ENCODE data around the gene IFIT5. TPM values are rescaled to one million over a fixed set of nuclear protein-coding genes. Genes with fewer than 3 reads are reported as not detected.

Gene IFIT5, protein sequence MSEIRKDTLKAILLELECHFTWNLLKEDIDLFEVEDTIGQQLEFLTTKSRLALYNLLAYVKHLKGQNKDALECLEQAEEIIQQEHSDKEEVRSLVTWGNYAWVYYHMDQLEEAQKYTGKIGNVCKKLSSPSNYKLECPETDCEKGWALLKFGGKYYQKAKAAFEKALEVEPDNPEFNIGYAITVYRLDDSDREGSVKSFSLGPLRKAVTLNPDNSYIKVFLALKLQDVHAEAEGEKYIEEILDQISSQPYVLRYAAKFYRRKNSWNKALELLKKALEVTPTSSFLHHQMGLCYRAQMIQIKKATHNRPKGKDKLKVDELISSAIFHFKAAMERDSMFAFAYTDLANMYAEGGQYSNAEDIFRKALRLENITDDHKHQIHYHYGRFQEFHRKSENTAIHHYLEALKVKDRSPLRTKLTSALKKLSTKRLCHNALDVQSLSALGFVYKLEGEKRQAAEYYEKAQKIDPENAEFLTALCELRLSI
- total RNA-seq (12.2 TPM), polyA plus RNA-seq (ENCODE audit: insufficient read depth in 1 of 8, insufficient read length in 8 of 8, low replicate concordance in 1 of 8) (10 to 100 TPM in 5 of 8 donors, 1 to 10 TPM in 3; 7.7 to 13.7 (median 10.5) TPM)
- long read RNA-seq, donor 1, full-length matches to known transcripts: 4 of 4 reads
- long read RNA-seq, donor 1, partial matches to known transcripts: 0 of 4 reads
- long read RNA-seq, donor 1, other reads (novel, unspliced or antisense): 0 of 4 reads
- long read RNA-seq, donor 2, full-length matches to known transcripts: 2 of 2 reads
- long read RNA-seq, donor 2, partial matches to known transcripts: 0 of 2 reads
- long read RNA-seq, donor 2, other reads (novel, unspliced or antisense): 0 of 2 reads
- long read RNA-seq, donor 3, full-length matches to known transcripts: 8 of 8 reads
- long read RNA-seq, donor 3, partial matches to known transcripts: 0 of 8 reads
- long read RNA-seq, donor 3, other reads (novel, unspliced or antisense): 0 of 8 reads
- long read RNA-seq, donor 4, full-length matches to known transcripts: 2 of 2 reads
- long read RNA-seq, donor 4, partial matches to known transcripts: 0 of 2 reads
- long read RNA-seq, donor 4, other reads (novel, unspliced or antisense): 0 of 2 reads
- long read RNA-seq, donor 5, full-length matches to known transcripts: 13 of 13 reads
- long read RNA-seq, donor 5, partial matches to known transcripts: 0 of 13 reads
- long read RNA-seq, donor 5, other reads (novel, unspliced or antisense): 0 of 13 reads
- long read RNA-seq, donor 6, full-length matches to known transcripts: 12 of 12 reads
- long read RNA-seq, donor 6, partial matches to known transcripts: 0 of 12 reads
- long read RNA-seq, donor 6, other reads (novel, unspliced or antisense): 0 of 12 reads
- long read RNA-seq, donor 7, full-length matches to known transcripts: 5 of 5 reads
- long read RNA-seq, donor 7, partial matches to known transcripts: 0 of 5 reads
- long read RNA-seq, donor 7, other reads (novel, unspliced or antisense): 0 of 5 reads
- long read RNA-seq, donor 8, full-length matches to known transcripts: 5 of 5 reads
- long read RNA-seq, donor 8, partial matches to known transcripts: 0 of 5 reads
- long read RNA-seq, donor 8, other reads (novel, unspliced or antisense): 0 of 5 reads
- long read RNA-seq, donor 9, full-length matches to known transcripts: 8 of 8 reads
- long read RNA-seq, donor 9, partial matches to known transcripts: 0 of 8 reads
- long read RNA-seq, donor 9, other reads (novel, unspliced or antisense): 0 of 8 reads
- long read RNA-seq, donor 10, full-length matches to known transcripts: 5 of 5 reads
- long read RNA-seq, donor 10, partial matches to known transcripts: 0 of 5 reads
- long read RNA-seq, donor 10, other reads (novel, unspliced or antisense): 0 of 5 reads
- long read RNA-seq, donor 11, full-length matches to known transcripts: 4 of 4 reads
- long read RNA-seq, donor 11, partial matches to known transcripts: 0 of 4 reads
- long read RNA-seq, donor 11, other reads (novel, unspliced or antisense): 0 of 4 reads

DNA sequence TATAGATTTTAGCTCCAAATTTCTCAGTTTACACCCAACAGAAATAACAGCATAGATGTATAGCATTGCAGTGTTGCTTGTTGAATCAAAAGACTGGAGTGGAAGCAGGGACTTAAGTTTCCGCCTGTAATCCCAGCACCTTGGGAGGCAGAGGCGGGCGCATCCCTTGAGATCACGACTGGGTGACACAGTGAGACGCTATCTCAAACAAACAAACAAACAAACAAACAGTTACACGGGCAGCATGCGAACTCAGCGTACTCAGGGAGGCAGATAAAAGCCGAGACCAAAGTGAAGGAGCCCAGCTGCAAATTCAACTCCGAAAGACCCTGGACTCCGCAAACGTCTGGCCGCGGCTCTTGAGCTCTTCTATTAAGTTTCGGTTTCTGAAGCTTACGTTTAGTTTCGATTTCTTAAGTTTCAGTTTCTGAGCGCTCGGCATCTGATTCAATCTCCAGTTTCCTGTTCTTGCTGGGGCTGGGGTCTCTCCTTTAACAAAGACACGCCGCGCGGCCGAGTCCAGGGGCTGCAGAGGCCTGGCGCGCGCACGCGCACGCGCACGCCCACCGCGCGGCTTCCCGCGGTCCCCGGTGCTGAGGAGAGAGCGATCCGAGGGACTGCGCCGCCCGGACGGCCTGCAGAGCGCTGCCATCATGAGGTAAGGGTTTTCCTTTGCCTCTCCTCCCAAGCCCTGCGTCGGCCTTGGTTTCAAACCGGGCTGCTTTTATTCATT, at the start of gene IFIT5:
TSS of gene IFIT5 (plus strand) at position 423 of the 733 bp plus-strand sequence. CDS start at position 654, 231 bp downstream.
- WGBS (ENCODE audit: insufficient coverage): 0% methylated on average over 41 of the region's 48 CpGs
- peak; percentile 91 for DNase-seq
- H3K27ac ChIP-seq (ENCODE audit: low read length): peak within 1 kb of the TSS; percentile 99

GRCh38 chr10:89367529-89367928, 46.8 kb upstream of the IFIT5 start:
- H3K36me3 ChIP-seq (ENCODE audit: control insufficient read depth, insufficient read depth, low read length): no peaks in the 10 kb centered on the region
- H3K4me1 ChIP-seq (ENCODE audit: control insufficient read depth, insufficient read depth, low read length): peaks cover 28% of the 10 kb centered on the region
- no peaks in the 10 kb centered on the region for H3K27me3 ChIP-seq (ENCODE audit: control insufficient read depth, insufficient read depth, low read length)
- H3K27ac ChIP-seq (ENCODE audit: low read length): peak overlapping the region; percentile 62
- no CpG with 5 or more reads among the region's 4 CpGs for WGBS (ENCODE audit: insufficient coverage)
- DNase-seq: peak; percentile 64
- H3K9me3 ChIP-seq (replicated peaks; ENCODE audit: control insufficient read depth, low read depth, low read length): no peaks in the 10 kb centered on the region
- no peak overlapping the region for H3K4me3 ChIP-seq (ENCODE audit: low read length)

More for the DNA sequence above, at the start of gene IFIT5:
- Histone ChIP-seq H3K9me3 (replicated peaks; ENCODE audit: control insufficient read depth, low read depth, low read length) (no peaks in the 10 kb centered on the region), H3K36me3 (ENCODE audit: control insufficient read depth, insufficient read depth, low read length) (peaks cover 17% of the 10 kb centered on the region), H3K27me3 (ENCODE audit: control insufficient read depth, insufficient read depth, low read length) (no peaks in the 10 kb centered on the region), H3K4me1 (ENCODE audit: control insufficient read depth, insufficient read depth, low read length) (peaks cover 19% of the 10 kb centered on the region), H3K4me3 (ENCODE audit: low read length) (peak within 1 kb of the TSS; percentile 95)

- Histone ChIP-seq H3K27me3 (ENCODE audit: control insufficient read depth, insufficient read depth, low read length) (no peaks in the 10 kb centered on the region), H3K4me3 (ENCODE audit: low read length) (no peak overlapping the region), H3K36me3 (ENCODE audit: control insufficient read depth, insufficient read depth, low read length) (no peaks in the 10 kb centered on the region), H3K9me3 (replicated peaks; ENCODE audit: control insufficient read depth, low read depth, low read length) (no peaks in the 10 kb centered on the region), H3K27ac (ENCODE audit: low read length) (peak overlapping the region; percentile 62), H3K4me1 (ENCODE audit: control insufficient read depth, insufficient read depth, low read length) (peaks cover 28% of the 10 kb centered on the region)
- DNase-seq: no peak
- WGBS (ENCODE audit: insufficient coverage): no CpG with 5 or more reads among the region's 1 CpG
Measured at GRCh38 chr10:89368129-89368528, 46.2 kb upstream of the IFIT5 start.

- Histone ChIP-seq H3K4me1 (ENCODE audit: control insufficient read depth, insufficient read depth, low read length) (peaks cover 39% of the 10 kb centered on the region), H3K27me3 (ENCODE audit: control insufficient read depth, insufficient read depth, low read length) (no peaks in the 10 kb centered on the region), H3K27ac (ENCODE audit: low read length) (peak overlapping the region; percentile 31), H3K9me3 (replicated peaks; ENCODE audit: control insufficient read depth, low read depth, low read length) (no peaks in the 10 kb centered on the region), H3K36me3 (ENCODE audit: control insufficient read depth, insufficient read depth, low read length) (no peaks in the 10 kb centered on the region), H3K4me3 (ENCODE audit: low read length) (no peak overlapping the region)
- WGBS (ENCODE audit: insufficient coverage): 71% methylated on average over 1 of the region's 5 CpGs
- peak; percentile 75 for DNase-seq
Measured at GRCh38 chr10:89369156-89370105, 44.9 kb upstream of the IFIT5 start.

GRCh38 chr10:89371079-89371478, 43.3 kb upstream of the IFIT5 start:
- no peaks in the 10 kb centered on the region for H3K9me3 ChIP-seq (replicated peaks; ENCODE audit: control insufficient read depth, low read depth, low read length)
- no peaks in the 10 kb centered on the region for H3K27me3 ChIP-seq (ENCODE audit: control insufficient read depth, insufficient read depth, low read length)
- no peak overlapping the region for H3K4me3 ChIP-seq (ENCODE audit: low read length)
- DNase-seq: no peak
- H3K27ac ChIP-seq (ENCODE audit: low read length): no peak overlapping the region
- peaks cover 47% of the 10 kb centered on the region for H3K4me1 ChIP-seq (ENCODE audit: control insufficient read depth, insufficient read depth, low read length)
- no peaks in the 10 kb centered on the region for H3K36me3 ChIP-seq (ENCODE audit: control insufficient read depth, insufficient read depth, low read length)

GRCh38 chr10:89371987-89372386, 42.4 kb upstream of the IFIT5 start:
- H3K9me3 ChIP-seq (replicated peaks; ENCODE audit: control insufficient read depth, low read depth, low read length): no peaks in the 10 kb centered on the region
- no peak overlapping the region for H3K27ac ChIP-seq (ENCODE audit: low read length)
- H3K4me1 ChIP-seq (ENCODE audit: control insufficient read depth, insufficient read depth, low read length): peaks cover 47% of the 10 kb centered on the region
- 48% methylated on average over 3 of the region's 3 CpGs for WGBS (ENCODE audit: insufficient coverage)
- H3K4me3 ChIP-seq (ENCODE audit: low read length): no peak overlapping the region
- H3K36me3 ChIP-seq (ENCODE audit: control insufficient read depth, insufficient read depth, low read length): no peaks in the 10 kb centered on the region
- no peak for DNase-seq
- H3K27me3 ChIP-seq (ENCODE audit: control insufficient read depth, insufficient read depth, low read length): no peaks in the 10 kb centered on the region

DNA sequence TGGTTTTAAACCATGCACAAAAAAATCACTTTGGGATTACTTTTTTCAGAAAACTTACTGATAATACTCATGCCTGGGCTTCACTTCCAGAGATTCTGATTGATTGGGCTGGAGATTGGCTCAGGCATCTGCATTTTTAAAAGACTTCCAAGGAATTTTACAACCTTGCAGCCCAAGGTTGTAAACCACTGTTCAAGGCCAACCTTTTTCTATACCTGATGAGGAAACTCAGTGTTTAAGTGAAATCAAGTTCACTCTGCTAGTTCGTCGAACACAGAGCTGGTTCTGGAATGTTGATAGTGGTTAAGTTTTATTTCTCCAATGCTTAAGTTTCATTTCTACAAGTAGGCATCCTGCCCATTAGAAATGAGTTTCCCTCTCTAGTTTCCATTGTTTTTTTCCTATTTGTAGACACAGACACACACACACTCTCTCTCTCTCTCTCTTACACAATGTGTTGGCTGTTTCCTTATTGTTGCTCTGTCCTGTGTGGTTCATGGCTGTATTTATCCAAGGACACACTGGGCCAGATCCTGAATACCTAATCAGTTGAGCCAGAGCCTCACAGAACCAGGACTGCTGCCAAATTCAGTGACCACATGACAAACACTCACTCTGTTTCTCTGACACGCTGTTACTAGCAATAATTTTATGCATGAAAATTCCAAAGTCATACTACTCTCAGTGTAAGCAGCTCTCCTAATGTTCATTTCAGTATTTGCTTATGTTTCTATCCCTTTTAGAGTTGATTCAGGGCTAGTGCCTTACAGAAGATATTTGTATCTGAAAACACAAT, 40.3 kb upstream of the IFIT5 start:
- Histone ChIP-seq H3K36me3 (ENCODE audit: control insufficient read depth, insufficient read depth, low read length) (no peaks in the 10 kb centered on the region), H3K4me3 (ENCODE audit: low read length) (no peak overlapping the region), H3K27me3 (ENCODE audit: control insufficient read depth, insufficient read depth, low read length) (no peaks in the 10 kb centered on the region), H3K9me3 (replicated peaks; ENCODE audit: control insufficient read depth, low read depth, low read length) (no peaks in the 10 kb centered on the region), H3K4me1 (ENCODE audit: control insufficient read depth, insufficient read depth, low read length) (peaks cover 35% of the 10 kb centered on the region), H3K27ac (ENCODE audit: low read length) (peak overlapping the region; percentile 69)
- peak; percentile 97 for DNase-seq
- WGBS (ENCODE audit: insufficient coverage): no CpG with 5 or more reads among the region's 3 CpGs
